LNCaP clone FGC (cell line): ENCODE data around the gene PHAF1.
"Not testable (repeated sequence)": the region's sequence is repeated elsewhere in the genome, so short reads cannot be mapped to it uniquely, and the experiment has no call there.

Source experiments
- DNase-seq: peaks from one replicate; pipeline ENCODE4 v3.0.0-alpha.2; 2011; ENCODE audit warnings: low read depth
- H3K4me3 ChIP-seq: 2 replicates; pipeline ENCODE4 v1.5.1; 2011; ENCODE audit warnings: mild to moderate bottlenecking, low read depth, low read length, control low read depth
- TF ChIP-seq, protein P1 (sequence below): IDR thresholded peaks from 2 replicates; pipeline ENCODE4 v1.5.1; 2012; ENCODE audit warnings: mild to moderate bottlenecking; ENCODE audit not compliant: control insufficient read depth, insufficient read depth; ENCODE audit errors: extremely low read depth

PHAF1 gene

GRCh38 chr16:67114793-67115192 is 5.1 kb downstream of the PHAF1 start:
- DNase-seq = no peak
- H3K4me3 ChIP-seq = no peak overlapping the region
- TF ChIP-seq, protein P1, sequence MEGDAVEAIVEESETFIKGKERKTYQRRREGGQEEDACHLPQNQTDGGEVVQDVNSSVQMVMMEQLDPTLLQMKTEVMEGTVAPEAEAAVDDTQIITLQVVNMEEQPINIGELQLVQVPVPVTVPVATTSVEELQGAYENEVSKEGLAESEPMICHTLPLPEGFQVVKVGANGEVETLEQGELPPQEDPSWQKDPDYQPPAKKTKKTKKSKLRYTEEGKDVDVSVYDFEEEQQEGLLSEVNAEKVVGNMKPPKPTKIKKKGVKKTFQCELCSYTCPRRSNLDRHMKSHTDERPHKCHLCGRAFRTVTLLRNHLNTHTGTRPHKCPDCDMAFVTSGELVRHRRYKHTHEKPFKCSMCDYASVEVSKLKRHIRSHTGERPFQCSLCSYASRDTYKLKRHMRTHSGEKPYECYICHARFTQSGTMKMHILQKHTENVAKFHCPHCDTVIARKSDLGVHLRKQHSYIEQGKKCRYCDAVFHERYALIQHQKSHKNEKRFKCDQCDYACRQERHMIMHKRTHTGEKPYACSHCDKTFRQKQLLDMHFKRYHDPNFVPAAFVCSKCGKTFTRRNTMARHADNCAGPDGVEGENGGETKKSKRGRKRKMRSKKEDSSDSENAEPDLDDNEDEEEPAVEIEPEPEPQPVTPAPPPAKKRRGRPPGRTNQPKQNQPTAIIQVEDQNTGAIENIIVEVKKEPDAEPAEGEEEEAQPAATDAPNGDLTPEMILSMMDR = no peak

- H3K4me3 ChIP-seq = no peak overlapping the region
- TF ChIP-seq, protein P1 = no peak
- DNase-seq = no peak
These were observed 5.9 kb downstream of the PHAF1 start for GRCh38 chr16:67115639-67116038.

DNA sequence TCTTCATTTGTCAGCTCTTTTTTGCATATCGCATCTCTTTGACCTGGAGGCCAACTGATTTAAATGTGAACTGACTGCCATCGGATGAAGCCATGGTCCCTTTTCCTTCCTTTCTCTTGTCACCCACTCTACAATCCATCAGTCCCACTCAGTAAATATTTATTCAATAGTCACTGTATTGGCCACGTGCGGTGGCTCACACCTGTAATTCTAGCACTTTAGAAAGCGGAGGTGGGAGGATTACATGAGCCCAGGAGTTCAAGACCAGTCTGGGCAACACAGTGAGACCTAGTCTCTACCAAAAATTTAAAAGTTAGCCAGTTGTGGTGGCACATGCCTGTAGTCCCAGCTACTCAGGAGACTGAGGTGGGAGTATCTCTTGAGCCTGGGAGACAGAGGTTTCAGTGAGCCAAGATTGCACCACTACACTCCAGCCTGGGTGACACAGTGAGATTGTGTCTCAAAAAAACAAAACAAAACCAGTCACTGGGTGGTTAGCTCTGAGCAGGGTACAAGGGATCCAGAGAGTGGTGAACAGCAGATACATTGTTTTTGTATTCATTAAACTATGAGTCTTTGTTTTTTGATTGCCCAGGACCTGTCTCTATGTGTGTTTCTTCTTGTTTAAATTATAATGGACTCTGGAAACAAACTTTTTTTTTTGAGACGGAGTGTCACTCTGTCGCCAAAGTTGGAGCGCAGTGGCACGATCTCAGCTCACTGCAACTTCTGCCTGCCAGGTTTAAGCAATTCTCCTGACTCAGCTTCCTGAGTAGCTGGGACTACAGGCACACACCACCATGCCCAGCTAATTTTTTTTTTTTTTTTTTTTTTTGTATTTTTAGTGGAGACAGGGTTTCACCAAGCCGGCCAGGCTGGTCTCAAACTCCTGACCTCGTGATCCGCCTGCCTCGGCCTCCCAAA is 6.9 kb downstream of the PHAF1 start:
- no peak overlapping the region for H3K4me3 ChIP-seq
- no peak for DNase-seq
- TF ChIP-seq, protein P1 = no peak

GRCh38 chr16:67117716-67118115 is 8.0 kb downstream of the PHAF1 start:
- TF ChIP-seq, protein P1 = no peak
- DNase-seq = no peak
- H3K4me3 ChIP-seq = no peak overlapping the region

GRCh38 chr16:67120025-67120424 is 10.3 kb downstream of the PHAF1 start:
- no peak for DNase-seq
- TF ChIP-seq, protein P1 = no peak
- no peak overlapping the region for H3K4me3 ChIP-seq

GRCh38 chr16:67122799-67123198 is 13.1 kb downstream of the PHAF1 start:
- DNase-seq, H3K4me3 ChIP-seq: not testable (repeated sequence)

- no peak for DNase-seq
- H3K4me3 ChIP-seq = no peak overlapping the region
- TF ChIP-seq, protein P1 = no peak
These were observed 18.7 kb downstream of the PHAF1 start for GRCh38 chr16:67128417-67128816.
